WTC11 (cell line): ENCODE data around the gene DAB1. TPM values are rescaled to one million over a fixed set of nuclear protein-coding genes. Genes with fewer than 3 reads are reported as not detected.

Experiments used
- ATAC-seq: fragments of 200-7000 bp; cut with Tn5 transposase; 2 replicates; pipeline ENCODE4 v1.10.0; 2021; ENCODE audit warnings: mild to moderate bottlenecking, moderate library complexity
- CTCF ChIA-PET: fragments of 300-600 bp; sonication (Branson Sonifier 250); formaldehyde crosslinking; loops from one replicate; lab custom pipeline; 2021; ENCODE audit warnings: antibody characterized with exemption; lab: Charles Lee
- POLR2A ChIA-PET: fragments of 350-600 bp; sonication (Branson Sonifier 250); formaldehyde crosslinking; loops from one replicate; lab custom pipeline; 2021; ENCODE audit warnings: antibody characterized with exemption; lab: Charles Lee
- DNase-seq: peaks from one replicate; pipeline ENCODE4 v3.0.0; 2021; ENCODE audit warnings: low spot score
- H3K27ac Mint-ChIP-seq: 2 replicates; pipeline ENCODE4 v1.8.0; 2021; ENCODE audit warnings: mixed read lengths
- H3K27me3 Mint-ChIP-seq: 2 replicates; pipeline ENCODE4 v1.8.0; 2021; ENCODE audit warnings: low read depth, mild to moderate bottlenecking, moderate library complexity, mixed read lengths
- H3K36me3 Mint-ChIP-seq: 2 replicates; pipeline ENCODE4 v1.8.0; 2021; ENCODE audit warnings: mixed read lengths
- H3K4me1 Mint-ChIP-seq: 2 replicates; pipeline ENCODE4 v1.8.0; 2022; ENCODE audit warnings: mixed read lengths
- H3K4me3 Mint-ChIP-seq: 2 replicates; pipeline ENCODE4 v1.8.0; 2021; ENCODE audit warnings: mild to moderate bottlenecking, moderate library complexity, mixed read lengths
- H3K9me3 Mint-ChIP-seq: 2 replicates; pipeline ENCODE4 v1.8.0; 2021; ENCODE audit warnings: mixed read lengths
- AFF4 ChIP-seq: sonication (generic); formaldehyde crosslinking; IDR thresholded peaks from 2 replicates; pipeline ENCODE4 v1.8.1; 2023; ENCODE audit warnings: mild to moderate bottlenecking, missing genetic modification reagents, borderline replicate concordance
- CBFB ChIP-seq: sonication (generic); formaldehyde crosslinking; IDR thresholded peaks from 2 replicates; pipeline ENCODE4 v1.8.1; 2022; ENCODE audit warnings: mild to moderate bottlenecking, low read depth, missing genetic modification reagents
- CREM ChIP-seq: sonication (generic); formaldehyde crosslinking; IDR thresholded peaks from 2 replicates; pipeline ENCODE4 v1.8.1; 2022; ENCODE audit warnings: mild to moderate bottlenecking, missing genetic modification reagents, moderate library complexity
- EMX1 ChIP-seq: fragments of 250-450 bp; sonication (Bioruptor Pico); IDR thresholded peaks from 2 replicates; pipeline ENCODE4 v1.8.0; 2021; ENCODE audit warnings: mild to moderate bottlenecking
- IRF1 ChIP-seq: sonication (generic); formaldehyde crosslinking; IDR thresholded peaks from 2 replicates; pipeline ENCODE4 v1.8.0; 2023; ENCODE audit warnings: missing genetic modification reagents
- IRF2 ChIP-seq: sonication (generic); formaldehyde crosslinking; IDR thresholded peaks from 2 replicates; pipeline ENCODE4 v1.8.0; 2022; ENCODE audit warnings: low read depth, missing genetic modification reagents, borderline replicate concordance
- MLX ChIP-seq: sonication (generic); formaldehyde crosslinking; IDR thresholded peaks from 2 replicates; pipeline ENCODE4 v1.8.1; 2023; ENCODE audit warnings: mild to moderate bottlenecking, missing genetic modification reagents, moderate library complexity
- NFE2L1 ChIP-seq: sonication (generic); formaldehyde crosslinking; IDR thresholded peaks from 2 replicates; pipeline ENCODE4 v1.8.1; 2023; ENCODE audit warnings: missing genetic modification reagents
- PRDM15 ChIP-seq: sonication (generic); formaldehyde crosslinking; IDR thresholded peaks from 2 replicates; pipeline ENCODE4 v1.8.0; 2022; ENCODE audit warnings: missing genetic modification reagents
- PRRX2 ChIP-seq: fragments of 250-450 bp; sonication (Bioruptor Pico); IDR thresholded peaks from 2 replicates; pipeline ENCODE4 v1.8.0; 2021; ENCODE audit warnings: mild to moderate bottlenecking
- SMAD4 ChIP-seq: sonication (generic); formaldehyde crosslinking; IDR thresholded peaks from 2 replicates; pipeline ENCODE4 v1.8.0; 2022; ENCODE audit warnings: mild to moderate bottlenecking, missing genetic modification reagents
- USF1 ChIP-seq: sonication (generic); formaldehyde crosslinking; IDR thresholded peaks from 2 replicates; pipeline ENCODE4 v1.8.0; 2022; ENCODE audit warnings: mild to moderate bottlenecking, missing genetic modification reagents
- ZMAT4 ChIP-seq: fragments of 250-450 bp; sonication (Bioruptor Pico); IDR thresholded peaks from 2 replicates; pipeline ENCODE4 v1.9.0; 2021; ENCODE audit warnings: mild to moderate bottlenecking
- ZNF121 ChIP-seq: sonication (generic); formaldehyde crosslinking; IDR thresholded peaks from 2 replicates; pipeline ENCODE4 v1.8.0; 2023; ENCODE audit warnings: missing genetic modification reagents
- ZNF263 ChIP-seq: sonication (generic); formaldehyde crosslinking; IDR thresholded peaks from 2 replicates; pipeline ENCODE4 v1.8.1; 2022; ENCODE audit warnings: low read depth, mild to moderate bottlenecking, moderate library complexity, missing genetic modification reagents
- ZNF281 ChIP-seq: sonication (generic); formaldehyde crosslinking; IDR thresholded peaks from 2 replicates; pipeline ENCODE4 v1.8.0; 2023; ENCODE audit warnings: mild to moderate bottlenecking, missing genetic modification reagents
- ZNF425 ChIP-seq: fragments of 250-450 bp; sonication (Bioruptor Pico); conservative IDR thresholded peaks from 2 replicates; pipeline ENCODE4 v1.9.0; 2021; ENCODE audit warnings: mild to moderate bottlenecking
- total RNA-seq: library from RNA; stranded (reverse); gene quantifications from 3 replicates; pipeline ENCODE4 v1.2.3, GENCODE V29; 2021

Gene DAB1
- total RNA-seq, 1 experiment from 2014 or later: 10.7 TPM

GRCh38 chr1:57324388-57324787 is 99.5 kb downstream of the DAB1 start (continued):
- no peak for TF ChIP-seq PRDM15 (CRISPR knock-in tag)

- ATAC-seq: no peak
- no peaks in the 10 kb centered on the region for H3K27me3 Mint-ChIP-seq
- peaks cover 26% of the 10 kb centered on the region for H3K4me1 Mint-ChIP-seq
- ChIA-PET POLR2A (no interaction called here), CTCF (interaction anchor here (0.9 kb wide), 1 partner anchor 22 kb away, joined by 3 read pairs; no protein-coding TSS in a partner anchor)
- H3K36me3 Mint-ChIP-seq: peaks cover 12% of the 10 kb centered on the region
- H3K27ac Mint-ChIP-seq: no peak overlapping the region
- DNase-seq: no peak
- peaks cover 16% of the 10 kb centered on the region for H3K9me3 Mint-ChIP-seq
- no peak overlapping the region for H3K4me3 Mint-ChIP-seq
- TF ChIP-seq ZNF425 (no peak), EMX1 (no peak), MLX (CRISPR knock-in tag) (no peak), ZMAT4 (no peak), PRDM15 (CRISPR knock-in tag) (no peak), SMAD4 (CRISPR knock-in tag) (no peak), AFF4 (no peak), USF1 (CRISPR knock-in tag) (no peak), CREM (CRISPR knock-in tag) (no peak), IRF2 (CRISPR knock-in tag) (no peak), ZNF263 (CRISPR knock-in tag) (no peak), ZNF281 (CRISPR knock-in tag) (no peak), CBFB (CRISPR knock-in tag) (no peak), ZNF121 (CRISPR knock-in tag) (no peak), IRF1 (CRISPR knock-in tag) (no peak), NFE2L1 (CRISPR knock-in tag) (no peak), PRRX2 (CRISPR knock-in tag) (no peak)
These were observed 102.1 kb downstream of the DAB1 start for GRCh38 chr1:57321776-57322175.
